GM19468 (cell line): Measurements from ENCODE around the gene SLC44A4.

Experiments used
- ATAC-seq: cut with Tn5 transposase; IDR thresholded peaks from one replicate; pipeline ENCODE4 v1.9.1; 2021; ENCODE audit warnings: mild to moderate bottlenecking, moderate library complexity, moderate number of reproducible peaks; ENCODE audit not compliant: unreplicated experiment; ENCODE audit errors: extremely low read depth

Gene SLC44A4

DNA sequence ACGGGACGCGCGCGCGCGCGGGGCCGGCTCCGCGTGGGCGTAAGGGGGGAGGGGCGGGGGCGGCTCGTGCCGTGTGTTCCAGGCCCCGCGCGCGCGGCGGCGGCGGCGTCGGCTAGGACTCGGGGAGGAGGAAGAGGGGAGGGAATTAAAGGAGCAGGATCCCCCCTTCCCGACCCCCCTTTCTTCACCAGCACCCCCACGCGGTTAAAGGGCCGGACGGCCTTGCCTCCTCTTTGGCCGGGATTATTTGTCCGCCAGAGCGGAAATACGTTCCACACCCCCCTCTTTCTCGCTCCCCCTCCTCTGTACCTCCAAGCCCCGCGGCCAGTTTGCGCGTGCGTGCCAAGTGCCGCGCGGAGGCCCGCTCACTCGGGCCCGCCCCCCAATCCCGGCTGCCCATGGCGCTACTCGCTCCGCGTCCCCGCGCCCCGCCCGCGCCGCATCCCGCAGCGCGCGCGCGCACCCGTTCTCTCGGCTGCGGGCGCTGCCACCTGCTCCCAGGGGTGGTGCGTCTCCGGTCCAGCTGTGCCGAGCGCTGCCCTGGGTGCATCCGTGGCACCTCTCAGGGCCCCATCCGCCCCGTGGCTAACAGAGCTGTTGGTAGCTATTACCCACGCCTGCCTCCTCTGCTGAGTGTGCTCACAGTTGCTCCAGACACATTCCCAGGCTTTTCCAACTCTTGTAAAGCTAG, 23.3 kb upstream of the SLC44A4 start, which contains the start of gene ZBTB12:
TSS of gene ZBTB12 (minus strand) at position 134 of the 691 bp plus-strand sequence. CDS start 781 bp downstream, outside the sequence.
- peak; percentile 59 for ATAC-seq

DNA sequence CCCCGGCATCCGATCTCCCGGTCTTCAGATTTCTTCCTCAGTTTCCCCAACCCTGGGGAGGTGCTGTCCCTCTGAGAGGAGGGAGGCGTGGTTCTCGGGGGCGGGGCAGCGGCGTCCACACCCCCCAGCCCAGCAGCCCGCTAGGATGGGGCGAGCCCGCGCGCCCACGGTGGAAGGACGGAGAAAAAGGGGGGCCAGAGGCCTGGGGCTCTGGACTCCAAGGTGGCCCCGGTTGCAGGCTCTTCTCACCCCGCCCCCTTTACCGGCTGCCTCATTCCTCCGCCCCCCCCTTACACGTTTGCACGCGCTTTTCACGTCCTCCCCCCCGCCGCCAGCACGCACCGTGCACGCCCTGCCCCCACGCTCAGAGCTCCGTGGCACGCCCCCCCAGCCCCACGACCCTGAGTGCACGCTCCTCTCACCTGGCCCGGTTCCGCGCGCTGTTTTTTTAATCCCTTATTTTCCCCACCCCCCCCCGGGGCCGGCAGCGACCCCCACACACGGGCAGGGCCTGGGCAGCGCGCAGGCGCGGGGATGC, 22.7 kb upstream of the SLC44A4 start:
- ATAC-seq, result no peak

DNA sequence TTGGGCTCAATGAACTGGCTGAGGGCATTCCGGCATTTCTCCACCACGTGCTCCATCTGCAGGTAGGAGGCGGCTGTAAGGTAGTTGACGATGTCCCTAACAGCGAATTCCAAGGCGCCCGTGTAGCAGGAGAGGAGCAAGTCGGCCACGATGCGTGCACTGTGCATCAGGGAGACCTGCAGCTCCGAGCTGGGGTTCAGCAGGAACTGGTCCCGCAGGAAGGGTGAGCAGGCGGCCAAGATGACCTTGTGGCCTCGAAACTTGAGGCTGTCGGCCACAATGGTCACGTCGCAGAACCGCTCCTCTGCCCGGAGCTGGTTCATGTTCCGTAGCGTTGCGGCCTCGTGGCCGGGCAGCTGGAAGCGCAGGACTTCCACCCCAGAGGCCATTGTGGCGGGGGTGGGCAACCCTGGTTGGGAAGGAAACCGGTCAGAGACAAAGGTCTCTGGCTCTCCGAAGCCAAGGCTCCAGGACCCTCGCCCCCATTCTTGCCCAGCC, 22.2 kb upstream of the SLC44A4 start:
- ATAC-seq, result no peak

DNA sequence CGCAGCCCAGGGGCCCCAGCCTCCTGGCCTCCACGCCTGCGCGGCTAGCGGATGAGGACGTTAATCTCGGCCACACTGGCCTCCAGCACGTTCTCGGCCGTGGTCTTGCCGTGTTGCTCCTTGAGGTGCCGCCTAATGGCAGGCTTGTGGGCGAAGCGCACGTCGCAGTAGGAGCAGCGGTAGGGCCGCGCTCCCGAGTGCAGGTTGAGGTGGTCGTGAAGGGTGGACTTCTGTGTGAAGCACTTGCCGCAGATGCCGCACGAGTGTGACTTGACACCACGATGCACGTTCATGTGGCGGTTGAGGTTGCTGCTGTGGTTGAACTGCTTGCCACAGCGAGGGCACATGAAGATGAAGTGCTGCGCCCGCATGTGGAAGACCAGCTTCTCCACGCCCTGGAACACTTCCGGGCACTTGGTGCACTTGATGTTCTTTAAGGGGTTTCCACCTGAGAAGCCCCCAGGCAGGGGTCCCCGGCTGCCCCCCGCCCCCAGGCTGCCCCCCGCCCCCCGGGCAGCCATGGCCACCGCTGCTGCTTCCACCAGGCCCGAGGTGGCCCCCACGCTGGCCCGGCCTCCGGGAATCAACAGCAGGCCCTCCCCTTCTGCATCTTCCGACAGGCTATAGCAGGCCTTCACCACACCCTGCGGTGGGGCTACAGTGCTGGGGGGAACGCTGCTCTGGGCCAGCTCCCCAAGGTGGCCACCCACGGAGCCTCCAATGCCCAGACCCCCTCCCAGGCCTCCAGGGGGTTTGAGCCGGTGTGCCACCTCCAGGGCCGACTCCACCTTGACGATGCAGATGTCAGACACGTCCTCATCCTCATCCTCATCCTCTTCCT, 21.3 kb upstream of the SLC44A4 start:
- no peak for ATAC-seq

DNA sequence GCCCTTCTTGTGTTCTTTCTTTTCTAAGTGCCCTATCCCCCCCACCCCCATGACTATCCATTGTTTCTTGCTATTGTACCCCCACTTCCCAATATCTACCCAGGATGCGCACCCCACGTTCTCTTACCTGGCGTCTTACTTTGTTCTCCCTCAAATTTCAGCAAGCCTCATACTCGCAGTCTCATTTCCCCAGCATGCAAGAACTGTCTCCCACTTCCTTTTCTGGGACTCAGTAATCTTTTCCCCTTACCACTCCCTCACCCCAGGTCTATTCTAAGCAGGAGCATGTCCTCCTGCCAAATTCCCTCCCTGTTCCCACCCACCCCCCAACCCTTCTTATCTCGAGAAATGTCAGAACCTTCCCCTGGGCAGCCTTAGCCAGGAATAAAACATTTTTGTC, 20.4 kb upstream of the SLC44A4 start:
- no peak for ATAC-seq

DNA sequence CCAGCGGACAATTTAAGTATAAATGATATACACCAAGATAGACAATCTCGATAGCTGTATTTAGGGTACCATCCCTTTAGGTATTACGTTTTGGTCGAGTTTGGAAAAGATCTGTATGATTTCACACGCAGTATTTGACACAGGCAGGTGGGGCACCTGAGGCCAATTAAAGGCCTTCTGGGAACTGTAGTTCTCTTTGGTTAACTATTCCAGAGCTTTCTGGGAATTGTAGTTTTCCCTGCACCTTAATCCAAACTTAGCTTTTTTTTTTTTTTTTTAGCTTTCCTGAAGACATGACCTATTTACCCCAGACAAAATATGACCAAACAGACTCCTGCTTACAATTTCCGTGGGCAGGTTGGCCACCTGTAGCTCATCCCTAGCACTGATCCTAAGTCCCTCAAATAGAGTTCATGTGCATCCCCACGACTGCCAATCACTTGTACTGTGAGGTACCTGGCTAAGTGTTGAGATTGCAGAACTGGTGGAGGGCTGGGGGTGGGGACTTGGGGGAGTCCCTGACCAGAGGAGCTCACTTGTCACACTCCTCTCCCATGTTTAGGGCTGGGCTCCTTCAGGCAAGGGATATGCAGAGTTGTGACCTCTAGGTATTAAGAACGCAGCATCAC, 19.7 kb upstream of the SLC44A4 start:
- ATAC-seq, result no peak

DNA sequence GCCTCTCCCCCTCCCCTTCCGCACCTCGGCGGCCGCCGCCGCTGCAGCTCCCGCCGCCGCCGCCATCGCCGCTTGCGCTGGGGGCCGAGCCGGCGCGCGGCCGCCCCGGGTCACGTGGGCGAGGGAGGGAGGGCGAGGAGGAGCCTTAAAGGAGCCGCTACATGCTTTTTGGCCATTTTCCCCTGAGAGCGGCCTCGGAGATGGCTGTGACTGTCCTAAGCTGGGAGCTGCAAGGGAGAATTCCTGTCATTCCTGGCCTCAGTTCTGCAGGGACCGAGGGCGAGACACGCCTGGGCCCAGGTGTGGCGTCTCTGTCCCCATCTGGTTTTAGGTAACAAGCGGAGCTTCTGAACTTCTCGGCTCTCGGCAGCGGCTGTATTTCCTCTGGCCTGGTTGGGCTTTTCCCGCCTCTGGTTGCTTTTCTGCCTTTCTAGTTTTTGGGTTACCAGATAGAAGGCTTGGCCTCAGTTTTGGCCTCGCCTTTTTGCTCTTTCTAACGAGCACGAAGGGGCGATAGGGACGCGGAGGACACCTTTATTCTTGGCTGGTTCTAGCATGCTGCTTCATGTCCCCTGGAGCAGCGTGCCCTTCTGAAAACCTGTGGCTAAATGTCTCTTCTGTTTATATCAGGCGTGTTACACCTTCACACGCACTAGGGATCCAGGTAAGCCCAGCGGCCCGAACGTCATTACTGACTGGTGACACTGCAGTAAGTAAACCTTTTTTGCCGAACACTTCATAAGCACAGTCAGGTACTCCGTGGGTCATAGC, 19.0 kb upstream of the SLC44A4 start, which contains the start of gene EHMT2:
TSS of gene EHMT2 (minus strand) at position 87 of the 771 bp plus-strand sequence. CDS start at position 66, 21 bp downstream.
- ATAC-seq, result no peak

DNA sequence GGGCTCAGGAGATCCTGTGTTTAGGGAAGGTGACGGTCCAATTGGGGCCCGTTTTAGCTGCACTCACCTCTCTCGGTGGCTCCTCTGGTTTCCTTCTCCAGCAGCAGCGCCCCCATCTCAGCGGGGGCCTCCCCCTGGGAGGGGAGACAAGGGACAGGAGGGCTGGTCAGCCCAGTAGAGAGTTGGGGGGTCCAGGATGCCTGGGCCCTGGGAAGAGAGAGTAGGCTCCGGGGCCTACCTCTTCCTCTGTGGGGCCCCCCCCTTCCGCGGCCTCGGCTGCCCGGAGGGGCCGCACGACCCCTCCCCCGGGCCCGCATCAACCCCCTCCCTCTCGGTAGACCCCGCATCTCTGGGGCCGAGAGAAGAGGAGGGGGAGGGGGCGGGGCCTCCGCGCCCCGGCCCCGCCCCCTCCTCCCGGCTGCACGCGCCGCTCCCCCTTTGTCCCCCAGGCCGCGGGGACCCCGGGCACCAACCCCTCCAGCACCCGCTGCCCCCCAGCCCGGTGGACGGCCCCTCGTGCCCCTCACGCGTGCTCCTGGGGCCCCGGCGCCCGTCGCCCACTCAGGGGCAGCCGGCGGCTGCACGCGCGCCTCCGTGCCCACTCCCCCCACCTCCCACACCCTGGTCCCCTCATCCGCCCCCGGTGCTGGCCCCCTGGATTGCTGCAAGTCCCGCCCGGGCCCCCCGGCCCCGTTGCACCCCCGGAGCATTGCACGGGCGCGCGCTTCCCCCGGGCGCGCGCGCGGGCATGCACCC, 18.2 kb upstream of the SLC44A4 start:
- ATAC-seq, result no peak

DNA sequence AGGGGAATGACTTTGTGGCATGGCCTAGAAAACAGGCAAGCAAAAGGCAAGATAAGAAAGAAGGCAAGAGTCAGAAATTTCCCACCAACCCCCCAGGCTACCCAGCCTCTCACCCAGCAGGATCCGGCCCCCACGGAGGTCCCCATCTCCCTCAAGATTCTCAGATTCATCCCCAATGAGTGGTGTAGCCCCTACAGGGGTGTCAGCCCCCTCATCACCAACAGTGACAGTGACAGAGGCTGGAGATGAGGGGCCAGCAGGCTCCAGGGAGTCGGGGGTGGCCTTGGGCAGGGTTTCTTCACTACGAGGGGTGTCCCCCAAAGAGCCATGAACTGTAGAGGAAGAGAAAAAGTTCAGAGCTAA, 17.7 kb upstream of the SLC44A4 start:
- no peak for ATAC-seq

DNA sequence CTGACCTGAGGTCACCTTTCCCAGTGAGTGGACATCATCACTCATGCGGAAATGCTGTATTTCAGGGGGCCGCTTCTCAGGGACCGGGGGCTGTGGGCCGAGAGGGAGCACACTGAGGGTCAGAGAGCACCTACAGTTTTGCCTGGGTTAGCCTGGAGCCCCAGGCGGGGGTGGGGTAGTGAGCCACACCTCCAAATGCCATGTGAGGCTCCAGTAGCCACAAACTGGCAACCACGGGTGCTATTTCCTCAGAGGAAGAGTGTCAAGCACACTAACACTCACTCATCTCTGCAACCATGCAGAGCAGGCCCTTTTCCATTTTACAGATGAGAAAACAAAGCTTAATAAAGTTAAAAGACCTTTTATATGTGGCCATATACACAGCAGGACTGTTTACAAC, 14.0 kb upstream of the SLC44A4 start:
- no peak for ATAC-seq

DNA sequence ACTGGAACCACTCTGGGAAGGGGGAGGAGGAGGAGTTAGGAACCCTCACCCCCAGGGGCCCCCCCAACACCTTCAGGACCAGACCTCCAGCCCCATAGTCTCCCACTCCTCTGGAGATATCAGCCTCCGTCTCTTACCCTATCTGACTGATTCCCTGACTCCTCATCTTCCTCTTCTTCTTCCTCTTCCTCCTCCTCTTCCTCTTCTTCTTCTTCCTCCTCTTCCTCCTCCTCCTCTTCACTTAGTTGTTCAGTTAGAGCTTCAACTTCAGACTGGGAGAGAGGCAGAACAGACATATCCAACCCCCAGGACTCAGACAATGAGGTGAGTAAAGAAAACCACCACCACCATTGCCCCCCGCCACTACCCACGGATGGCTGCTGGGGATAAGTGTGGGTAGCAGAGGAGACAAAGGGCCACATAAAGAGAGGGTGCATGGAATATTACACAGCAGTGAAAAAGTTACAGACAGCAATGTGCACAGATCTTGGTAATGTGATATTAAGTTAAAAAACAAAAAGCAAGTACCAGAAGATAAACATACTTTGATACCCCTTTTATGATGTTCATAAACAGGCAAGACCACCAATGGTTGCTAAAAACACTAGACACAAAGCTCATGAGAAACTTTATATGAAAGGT, 10.7 kb upstream of the SLC44A4 start:
- no peak for ATAC-seq

DNA sequence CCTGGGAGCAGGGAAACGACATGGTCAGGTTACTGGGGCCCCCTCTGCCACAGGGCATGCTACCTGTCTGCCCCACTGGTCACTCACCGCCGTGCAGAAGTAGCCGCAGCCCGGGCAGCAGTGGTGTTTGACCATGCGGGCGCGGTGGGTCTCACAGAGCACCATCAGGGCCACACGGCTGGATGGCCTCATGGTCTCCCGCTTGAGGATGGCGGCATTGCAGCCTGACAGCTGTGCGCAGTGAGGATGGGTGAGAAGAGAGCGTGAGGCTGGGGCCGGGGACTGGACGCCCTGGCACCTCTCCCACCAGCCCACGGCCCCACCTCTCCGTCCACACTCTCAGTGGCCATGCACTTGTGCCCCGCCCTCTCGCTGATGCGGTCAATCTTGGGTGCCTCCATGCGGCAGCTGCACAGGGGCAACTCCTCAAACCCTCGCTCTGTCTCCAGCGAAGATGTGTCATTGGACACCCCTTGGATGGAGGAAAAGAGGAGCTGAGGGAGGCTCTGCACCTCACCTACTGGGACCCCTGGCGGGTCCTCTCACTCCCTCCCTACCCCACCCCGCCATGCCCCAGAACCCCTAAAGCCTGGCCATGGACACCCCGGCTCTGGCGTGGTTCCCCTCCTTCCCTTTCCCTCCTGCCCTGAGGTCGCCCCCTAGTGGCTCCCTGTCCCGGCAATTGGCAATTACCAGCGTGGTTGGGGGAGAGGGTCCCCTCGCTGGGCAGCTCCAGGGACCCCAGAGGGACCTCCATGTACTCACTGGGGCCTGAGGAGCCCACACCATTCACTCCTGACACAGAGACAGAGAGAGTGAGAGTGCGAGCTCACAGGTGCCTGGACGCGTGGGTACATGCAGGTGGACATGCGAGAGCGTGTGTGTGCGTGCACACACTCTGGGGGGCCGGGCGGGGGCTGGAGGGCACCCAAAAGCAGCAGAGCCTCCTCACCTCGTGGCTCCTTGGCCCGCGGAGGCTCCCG, 9.8 kb upstream of the SLC44A4 start:
- no peak for ATAC-seq

DNA sequence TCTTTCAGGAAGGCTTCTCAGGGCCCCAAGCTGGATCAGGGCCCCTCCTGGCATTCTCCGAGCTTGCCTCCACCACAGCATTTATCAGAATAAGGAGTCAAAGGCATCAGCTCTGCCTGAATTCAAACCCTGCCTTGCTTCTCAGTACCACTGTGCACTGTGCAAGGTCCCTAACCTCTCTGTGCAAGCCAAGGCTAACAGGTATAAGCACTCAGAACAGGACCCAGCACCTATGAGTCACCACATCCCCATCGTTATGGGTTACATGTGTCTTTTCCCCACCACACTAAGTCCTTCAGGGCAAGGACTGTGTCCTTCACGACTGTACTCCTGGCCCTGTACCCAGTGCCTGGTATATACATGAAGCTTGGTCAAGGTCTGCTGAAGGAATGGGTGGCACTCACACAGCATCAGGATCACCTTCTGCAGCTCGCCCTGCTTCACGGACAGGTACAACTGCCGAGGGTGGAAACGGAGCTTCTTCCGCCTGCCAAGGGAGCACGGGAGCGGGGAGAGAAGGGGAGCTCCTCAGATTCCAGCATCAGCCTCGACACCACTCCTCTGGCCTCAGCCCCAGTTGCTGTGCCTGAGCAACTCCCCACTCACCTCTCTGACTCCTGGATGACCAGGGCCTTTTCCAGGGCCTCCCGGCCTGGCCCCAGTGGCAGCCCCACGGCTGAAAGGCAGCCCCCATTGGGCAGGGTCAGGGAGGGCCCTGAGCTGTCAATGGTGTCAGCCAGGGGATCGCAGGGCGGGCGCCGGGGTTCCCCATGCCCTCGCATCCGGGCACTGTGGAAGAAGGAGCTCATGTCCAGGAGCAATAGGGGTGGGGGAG, 8.6 kb upstream of the SLC44A4 start:
- ATAC-seq, result no peak

DNA sequence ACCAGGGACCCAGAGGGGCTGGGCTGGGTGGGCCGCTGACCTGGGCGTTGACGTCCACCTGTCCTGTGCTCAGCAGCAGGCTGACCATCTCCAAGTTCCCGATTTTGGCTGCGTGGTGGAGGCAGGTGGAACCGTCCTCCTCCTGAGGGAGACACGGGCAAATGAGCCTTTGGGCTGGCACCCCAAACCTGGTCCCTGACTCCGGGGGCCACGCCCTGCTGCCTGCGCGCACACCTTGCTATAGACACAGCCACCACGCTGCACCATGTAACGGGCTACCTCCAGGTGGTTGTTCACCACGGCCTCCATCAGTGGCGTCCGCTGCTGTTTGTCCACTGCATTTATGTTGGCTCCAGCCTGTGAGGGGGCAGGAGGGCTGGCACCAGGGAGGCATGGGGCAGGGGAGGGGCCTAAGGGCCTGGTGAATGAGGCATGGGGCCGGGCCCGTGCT, 7.8 kb upstream of the SLC44A4 start:
- no peak for ATAC-seq

DNA sequence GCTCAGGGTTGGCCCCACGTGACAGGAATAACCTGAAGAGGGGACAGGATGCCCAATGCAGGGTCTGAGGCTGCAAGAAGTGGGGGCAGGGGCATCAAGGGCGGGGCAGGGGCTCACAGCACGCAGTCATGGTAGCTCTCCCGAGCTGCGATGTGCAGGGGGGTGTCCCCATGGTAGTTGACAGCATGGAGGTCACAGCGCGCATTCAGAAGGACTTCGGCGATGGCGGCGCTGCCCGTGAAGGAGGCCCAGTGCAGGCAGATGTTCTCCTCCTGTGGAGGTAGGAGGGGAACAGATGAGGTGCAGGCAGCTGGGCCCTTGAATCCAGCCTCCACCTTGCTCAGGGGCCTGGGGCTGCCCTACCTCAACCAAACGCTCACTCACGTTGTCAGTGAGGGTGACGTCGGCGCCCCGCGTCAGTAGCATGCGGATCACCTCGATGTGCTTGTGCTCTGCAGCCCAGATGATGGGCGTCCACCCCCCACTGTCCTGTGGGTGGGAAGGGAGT, 5.8 kb upstream of the SLC44A4 start:
- no peak for ATAC-seq

DNA sequence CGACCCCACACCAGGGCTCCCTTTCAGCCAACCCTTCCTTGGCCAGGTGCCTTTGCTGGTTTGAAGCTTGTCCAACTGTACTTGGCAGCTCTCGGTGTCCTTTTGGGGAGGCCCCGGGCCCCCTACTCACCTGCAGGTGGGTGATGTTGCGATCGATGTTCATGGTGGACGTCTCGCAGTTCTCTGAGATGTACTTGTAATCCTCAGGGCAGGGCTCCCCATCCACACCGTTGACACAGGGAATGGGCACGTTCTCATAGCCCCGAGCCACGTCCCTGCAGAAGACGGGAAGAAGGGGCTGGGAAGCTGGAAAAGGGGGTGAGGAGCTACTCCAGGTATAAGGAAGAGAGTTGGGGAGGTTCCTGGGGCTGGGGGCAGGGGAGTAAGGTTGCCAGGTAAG, 4.9 kb upstream of the SLC44A4 start:
- ATAC-seq, result no peak
